Body of pancreas (tissue), 4 donors: ENCODE results near the gene DBF4B.

Experiments
- POLR2A ChIP-seq, 3 donors: fragments of 450-650 bp; IDR thresholded peaks; one replicate each; pipeline ENCODE4 v1.6.1; 2016; ENCODE audit warnings: antibody characterized with exemption in 3 of 3, mild to moderate bottlenecking in 2 of 3
- TF ChIP-seq, protein P1 (sequence below), 7 experiments: fragments of 450-650 bp in 4 of 7; fragments of 200-600 bp in 3 of 7; sonication (generic) in 3 of 7; IDR thresholded peaks; one replicate each; pipeline ENCODE4 v1.5.1; 2016 to 2019; ENCODE audit warnings: antibody characterized with exemption in 7 of 7

DNA sequence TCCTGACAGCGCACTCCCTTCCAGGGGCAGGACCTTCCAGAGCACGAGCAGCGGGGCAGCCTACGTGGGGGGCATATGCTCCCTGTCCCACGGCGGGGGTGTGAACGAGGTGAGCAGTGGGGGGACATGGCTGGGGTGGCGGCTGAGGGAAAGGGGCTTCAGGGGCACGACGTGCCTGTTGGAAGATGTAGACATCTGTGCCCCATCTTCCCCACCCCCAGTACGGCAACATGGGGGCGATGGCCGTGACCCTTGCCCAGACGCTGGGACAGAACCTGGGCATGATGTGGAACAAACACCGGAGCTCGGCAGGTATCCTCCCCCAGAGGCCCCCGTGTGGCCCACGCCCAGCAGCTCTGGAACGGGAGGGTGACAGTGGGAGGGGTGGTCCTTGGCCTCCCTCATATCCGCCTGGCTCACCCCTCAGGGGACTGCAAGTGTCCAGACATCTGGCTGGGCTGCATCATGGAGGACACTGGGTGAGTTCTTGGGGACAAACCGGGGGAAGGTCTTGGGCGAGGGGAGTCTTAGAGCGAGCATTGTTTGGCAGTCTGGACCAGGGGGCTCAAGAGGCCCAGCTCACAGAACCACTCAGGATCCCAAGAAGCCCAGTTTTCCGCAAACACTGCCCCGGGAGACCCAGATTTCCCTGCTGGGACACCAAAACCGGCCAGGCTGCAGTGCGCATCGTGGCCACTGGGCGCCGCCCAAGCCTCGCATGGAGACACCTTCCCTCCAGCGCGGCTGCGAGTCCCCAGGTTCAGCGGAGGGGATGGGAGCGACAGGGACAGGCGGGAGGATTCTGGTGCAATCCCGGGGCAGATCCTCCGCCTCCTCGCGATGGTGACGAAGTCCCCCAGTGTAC is 66.0 kb downstream of the DBF4B start:
- TF ChIP-seq, protein P1, sequence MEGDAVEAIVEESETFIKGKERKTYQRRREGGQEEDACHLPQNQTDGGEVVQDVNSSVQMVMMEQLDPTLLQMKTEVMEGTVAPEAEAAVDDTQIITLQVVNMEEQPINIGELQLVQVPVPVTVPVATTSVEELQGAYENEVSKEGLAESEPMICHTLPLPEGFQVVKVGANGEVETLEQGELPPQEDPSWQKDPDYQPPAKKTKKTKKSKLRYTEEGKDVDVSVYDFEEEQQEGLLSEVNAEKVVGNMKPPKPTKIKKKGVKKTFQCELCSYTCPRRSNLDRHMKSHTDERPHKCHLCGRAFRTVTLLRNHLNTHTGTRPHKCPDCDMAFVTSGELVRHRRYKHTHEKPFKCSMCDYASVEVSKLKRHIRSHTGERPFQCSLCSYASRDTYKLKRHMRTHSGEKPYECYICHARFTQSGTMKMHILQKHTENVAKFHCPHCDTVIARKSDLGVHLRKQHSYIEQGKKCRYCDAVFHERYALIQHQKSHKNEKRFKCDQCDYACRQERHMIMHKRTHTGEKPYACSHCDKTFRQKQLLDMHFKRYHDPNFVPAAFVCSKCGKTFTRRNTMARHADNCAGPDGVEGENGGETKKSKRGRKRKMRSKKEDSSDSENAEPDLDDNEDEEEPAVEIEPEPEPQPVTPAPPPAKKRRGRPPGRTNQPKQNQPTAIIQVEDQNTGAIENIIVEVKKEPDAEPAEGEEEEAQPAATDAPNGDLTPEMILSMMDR (IDR thresholded peaks at IDR 0.05), result peak; percentile 97 to 99 (median 98)
- no peak for TF ChIP-seq POLR2A (IDR thresholded peaks at IDR 0.05)
